RWPE2 (cell line): ENCODE measurements around the gene RALGAPA1.
"Not testable (repeated sequence)": the region's sequence is repeated elsewhere in the genome, so short reads cannot be mapped to it uniquely, and the experiment has no call there.

Experiments
- ATAC-seq: fragments of 200-7000 bp; cut with Tn5 transposase; 3 replicates; pipeline ENCODE4 v1.9.1; 2021; ENCODE audit warnings: low read depth
- DNase-seq: peaks from one replicate; pipeline ENCODE4 v3.0.0-alpha.2; 2020; ENCODE audit warnings: low spot score
- H3K27ac ChIP-seq: fragments of 450-650 bp; 2 replicates; pipeline ENCODE4 v1.5.1; 2017; ENCODE audit warnings: mild to moderate bottlenecking; ENCODE audit not compliant: poor library complexity, severe bottlenecking
- H3K27me3 ChIP-seq: fragments of 250-450 bp; sonication (Bioruptor Pico); 2 replicates; pipeline ENCODE4 v1.5.1; 2021; ENCODE audit warnings: mild to moderate bottlenecking, moderate library complexity; ENCODE audit not compliant: insufficient read depth, poor library complexity, severe bottlenecking
- H3K36me3 ChIP-seq: fragments of 250-450 bp; sonication (Bioruptor Pico); 2 replicates; pipeline ENCODE4 v1.5.1; 2020; ENCODE audit warnings: low read depth, mild to moderate bottlenecking, moderate library complexity
- H3K4me1 ChIP-seq: fragments of 250-450 bp; sonication (Bioruptor Pico); 2 replicates; pipeline ENCODE4 v1.5.1; 2021; ENCODE audit warnings: mild to moderate bottlenecking, moderate library complexity; ENCODE audit not compliant: insufficient read depth, poor library complexity, severe bottlenecking
- H3K4me3 ChIP-seq: fragments of 250-450 bp; sonication (Bioruptor Pico); 2 replicates; pipeline ENCODE4 v1.5.1; 2021; ENCODE audit warnings: mild to moderate bottlenecking, moderate library complexity; ENCODE audit not compliant: severe bottlenecking
- H3K9me3 ChIP-seq: fragments of 250-450 bp; sonication (Bioruptor Pico); 2 replicates; pipeline ENCODE4 v1.5.1; 2021; ENCODE audit warnings: mild to moderate bottlenecking, moderate library complexity; ENCODE audit not compliant: severe bottlenecking
- TF ChIP-seq, protein P1 (sequence below): fragments of 450-650 bp; IDR thresholded peaks from one replicate; pipeline ENCODE4 v1.5.1; 2017; ENCODE audit warnings: mild to moderate bottlenecking, moderate library complexity; ENCODE audit not compliant: poor library complexity, severe bottlenecking

RALGAPA1 gene

DNA sequence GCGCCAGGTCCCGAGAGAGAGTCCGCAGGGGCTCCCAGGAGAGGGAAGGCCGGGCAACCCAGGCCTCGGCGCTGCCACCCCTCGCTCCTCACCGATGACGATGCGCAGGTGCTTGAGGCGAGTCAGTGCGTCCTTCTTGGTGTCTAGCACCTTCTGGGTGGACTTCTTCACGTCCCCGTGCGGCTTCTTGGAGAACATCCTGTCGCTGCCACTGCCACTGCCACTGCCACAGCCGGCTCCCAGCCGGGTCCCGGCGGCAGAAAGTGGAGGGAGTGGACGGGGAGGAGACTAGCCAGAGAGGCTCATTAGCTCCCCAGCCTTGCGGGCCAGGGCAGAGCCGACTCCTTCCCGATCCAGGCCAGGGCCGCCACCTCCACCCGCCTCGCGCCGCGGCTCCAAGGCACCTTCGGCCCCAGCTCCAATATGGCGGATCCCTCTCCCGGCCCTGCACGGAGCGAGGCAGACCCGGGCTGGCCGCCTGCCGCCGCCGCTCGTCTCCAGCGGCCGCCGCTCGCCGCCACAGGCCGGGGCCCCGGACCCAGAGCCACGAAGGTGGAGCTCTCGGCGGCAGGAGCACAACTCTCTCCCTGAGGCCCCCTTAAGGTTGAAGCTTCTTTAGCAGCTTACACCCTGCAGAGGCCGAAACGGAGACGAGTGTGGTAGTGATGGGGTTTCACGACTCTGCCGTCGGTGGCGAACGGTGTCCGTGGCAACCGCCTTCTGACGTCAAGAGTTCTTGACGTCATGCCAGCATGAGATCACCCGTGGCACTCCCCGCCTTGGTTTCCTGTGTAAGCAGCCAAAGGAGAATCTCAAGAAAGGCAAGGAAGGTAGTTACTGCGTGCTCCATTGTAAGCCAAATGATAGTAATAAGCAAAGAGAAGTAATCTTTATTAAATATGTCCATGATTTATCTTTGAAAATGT is at the start of gene RALGAPA1:
Gene RALGAPA1 (minus strand): TSS at position 658 of the 926 bp plus-strand sequence. CDS start 460 bp downstream, at position 198.
- Histone ChIP-seq H3K4me1 (peaks cover 20% of the 10 kb centered on the region), H3K36me3 (peaks cover 16% of the 10 kb centered on the region), H3K4me3 (peak within 1 kb of the TSS; percentile 86), H3K27ac (peak within 1 kb of the TSS; percentile 79)
- not testable (repeated sequence) for H3K9me3 ChIP-seq, H3K27me3 ChIP-seq
- peak; percentile 95 for DNase-seq
- peak; percentile 94 for ATAC-seq
- TF ChIP-seq, protein P1, sequence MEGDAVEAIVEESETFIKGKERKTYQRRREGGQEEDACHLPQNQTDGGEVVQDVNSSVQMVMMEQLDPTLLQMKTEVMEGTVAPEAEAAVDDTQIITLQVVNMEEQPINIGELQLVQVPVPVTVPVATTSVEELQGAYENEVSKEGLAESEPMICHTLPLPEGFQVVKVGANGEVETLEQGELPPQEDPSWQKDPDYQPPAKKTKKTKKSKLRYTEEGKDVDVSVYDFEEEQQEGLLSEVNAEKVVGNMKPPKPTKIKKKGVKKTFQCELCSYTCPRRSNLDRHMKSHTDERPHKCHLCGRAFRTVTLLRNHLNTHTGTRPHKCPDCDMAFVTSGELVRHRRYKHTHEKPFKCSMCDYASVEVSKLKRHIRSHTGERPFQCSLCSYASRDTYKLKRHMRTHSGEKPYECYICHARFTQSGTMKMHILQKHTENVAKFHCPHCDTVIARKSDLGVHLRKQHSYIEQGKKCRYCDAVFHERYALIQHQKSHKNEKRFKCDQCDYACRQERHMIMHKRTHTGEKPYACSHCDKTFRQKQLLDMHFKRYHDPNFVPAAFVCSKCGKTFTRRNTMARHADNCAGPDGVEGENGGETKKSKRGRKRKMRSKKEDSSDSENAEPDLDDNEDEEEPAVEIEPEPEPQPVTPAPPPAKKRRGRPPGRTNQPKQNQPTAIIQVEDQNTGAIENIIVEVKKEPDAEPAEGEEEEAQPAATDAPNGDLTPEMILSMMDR: peak; percentile 69

DNA sequence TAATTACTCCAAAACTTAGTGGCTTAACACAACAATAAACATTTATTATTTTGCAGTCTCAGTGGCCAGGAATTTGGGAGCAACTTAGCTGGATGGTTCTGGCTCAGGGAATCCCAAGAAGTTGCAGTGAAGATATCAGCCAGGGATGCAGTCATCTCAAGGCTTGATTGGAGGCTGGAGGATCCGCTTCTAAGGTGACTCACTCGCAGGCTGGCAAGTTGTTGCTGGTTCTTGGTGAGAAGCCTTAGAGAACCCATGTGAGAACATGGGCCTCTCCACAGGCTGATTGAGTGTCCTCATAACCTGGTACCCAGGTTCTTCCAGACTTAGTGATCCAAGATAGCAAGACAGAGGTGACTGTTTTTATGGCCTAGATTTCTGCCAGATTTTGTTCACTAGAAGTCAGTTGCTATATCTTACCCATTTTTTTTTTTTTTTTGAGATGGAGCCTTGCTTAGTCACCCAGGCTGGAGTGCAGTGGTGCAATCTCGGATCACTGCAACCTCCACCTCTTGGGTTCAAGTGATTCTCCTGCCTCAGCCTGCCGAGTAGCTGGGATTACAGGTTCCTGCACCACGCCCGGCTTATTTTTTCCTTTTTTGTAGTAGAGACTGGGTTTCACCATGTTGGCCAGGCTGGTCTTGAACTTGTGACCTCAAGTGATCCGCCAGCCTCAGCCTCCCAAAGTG is 49.6 kb upstream of the RALGAPA1 start:
- peaks cover 23% of the 10 kb centered on the region for H3K36me3 ChIP-seq
- no peak overlapping the region for H3K4me3 ChIP-seq
- no peaks in the 10 kb centered on the region for H3K27me3 ChIP-seq
- H3K4me1 ChIP-seq: peaks cover 6% of the 10 kb centered on the region
- DNase-seq (no peak), ATAC-seq (peak; percentile 87)
- H3K27ac ChIP-seq: no peak overlapping the region
- TF ChIP-seq, protein P1: no peak
- H3K9me3 ChIP-seq: no peaks in the 10 kb centered on the region

DNA sequence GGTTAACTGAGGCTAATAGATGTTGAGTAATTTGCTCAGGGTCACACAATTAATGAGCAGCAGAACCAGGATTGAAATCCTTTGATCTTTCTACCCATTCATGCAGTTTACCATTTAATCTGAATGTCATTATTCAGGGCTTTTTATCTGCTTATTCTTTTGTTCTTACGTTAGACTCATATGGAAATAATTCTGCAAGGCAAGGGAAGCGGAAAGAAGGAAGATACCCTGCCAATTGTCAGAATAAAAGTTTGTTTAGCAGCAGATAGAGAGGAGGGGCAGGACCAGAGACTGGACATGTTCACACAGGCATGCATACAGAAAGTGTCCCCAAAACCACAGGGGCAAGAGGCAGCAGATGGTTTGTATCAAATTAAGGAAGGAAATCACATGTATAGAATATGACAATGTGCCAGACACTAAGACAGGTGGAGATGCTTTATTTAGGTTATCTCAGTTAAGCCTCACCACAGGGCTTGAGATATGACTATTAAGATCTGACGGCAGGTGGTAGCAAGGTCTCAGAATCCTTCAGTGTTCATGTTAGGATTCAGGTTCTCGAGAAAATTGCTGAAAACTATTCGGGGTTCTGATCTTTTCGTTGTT is 46.9 kb upstream of the RALGAPA1 start:
- DNase-seq (no peak), ATAC-seq (no peak)
- Histone ChIP-seq H3K36me3 (peaks cover 16% of the 10 kb centered on the region), H3K4me3 (no peak overlapping the region), H3K27ac (no peak overlapping the region), H3K4me1 (peaks cover 6% of the 10 kb centered on the region), H3K9me3 (peaks cover 4% of the 10 kb centered on the region), H3K27me3 (no peaks in the 10 kb centered on the region)
- TF ChIP-seq, protein P1: no peak

DNA sequence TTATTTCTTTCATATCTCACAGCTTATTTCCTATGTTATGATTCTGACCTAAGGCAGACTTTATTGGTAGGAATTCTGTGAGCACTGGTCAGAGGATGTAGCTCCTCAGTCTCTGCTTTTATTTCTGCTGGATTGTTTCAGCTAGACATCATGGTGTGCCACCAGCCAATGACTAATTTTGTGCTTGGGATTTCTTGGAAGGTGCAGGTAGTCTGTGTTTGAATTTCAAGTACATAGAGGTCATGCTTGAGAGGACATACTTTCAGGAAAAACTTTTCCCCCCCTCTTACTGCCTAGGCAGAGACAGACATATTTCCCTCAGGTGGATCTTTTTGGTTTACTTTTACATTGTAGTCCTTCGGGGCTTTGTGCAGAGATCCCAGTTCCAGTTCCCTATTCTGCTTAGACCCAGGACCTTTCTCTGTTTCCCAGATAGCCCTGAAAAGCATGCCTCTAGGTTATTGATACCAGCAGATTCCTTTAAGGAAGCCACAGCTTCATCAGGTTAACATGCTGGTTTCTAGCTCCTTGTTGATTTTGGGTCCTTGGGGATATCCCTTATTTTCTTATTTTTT is 45.7 kb upstream of the RALGAPA1 start:
- Histone ChIP-seq H3K9me3 (peaks cover 4% of the 10 kb centered on the region), H3K4me3 (no peak overlapping the region), H3K27ac (no peak overlapping the region), H3K27me3 (no peaks in the 10 kb centered on the region), H3K36me3 (peaks cover 16% of the 10 kb centered on the region), H3K4me1 (peaks cover 6% of the 10 kb centered on the region)
- no peak for DNase-seq
- ATAC-seq: no peak
- TF ChIP-seq, protein P1: no peak
